Urothelium cell line (cell line): ENCODE results near the gene KCNIP1.
"Not testable (repeated sequence)": the region's sequence is repeated elsewhere in the genome, so short reads cannot be mapped to it uniquely, and the experiment has no call there.

Experiments used
- DNase-seq: peaks from one replicate; pipeline ENCODE4 v3.0.0; 2011; ENCODE audit warnings: low spot score, mixed read lengths
- FAIRE-seq: peaks from 2 replicates; lab custom pipeline; 2011; peaks lifted over from hg19 to GRCh38; lab: Jason Lieb, UNC

Gene KCNIP1

GRCh38 chr5:170761708-170762066, 257.9 kb downstream of the KCNIP1 start:
- FAIRE-seq, result no peak
- DNase-seq, result no peak

GRCh38 chr5:170762298-170762697, 258.5 kb downstream of the KCNIP1 start:
- not testable (repeated sequence) for FAIRE-seq, DNase-seq

GRCh38 chr5:170765868-170766267, 262.0 kb downstream of the KCNIP1 start:
- not testable (repeated sequence) for DNase-seq, FAIRE-seq

- FAIRE-seq (no peak), DNase-seq (no peak)
These were observed 265.4 kb downstream of the KCNIP1 start for GRCh38 chr5:170769246-170769645.

GRCh38 chr5:170769898-170770416, 266.1 kb downstream of the KCNIP1 start:
- FAIRE-seq (no peak), DNase-seq (no peak)

GRCh38 chr5:170771496-170771895, 267.7 kb downstream of the KCNIP1 start:
- no peak for FAIRE-seq
- DNase-seq, result no peak

GRCh38 chr5:170773024-170773985, 269.5 kb downstream of the KCNIP1 start:
- FAIRE-seq (no peak), DNase-seq (no peak)

- no peak for FAIRE-seq
- DNase-seq, result no peak
These were observed 271.0 kb downstream of the KCNIP1 start for GRCh38 chr5:170774831-170775230.

GRCh38 chr5:170781946-170782345, 278.1 kb downstream of the KCNIP1 start:
- DNase-seq, result no peak
- FAIRE-seq, result no peak

- FAIRE-seq (no peak), DNase-seq (no peak)
These were observed 278.6 kb downstream of the KCNIP1 start for GRCh38 chr5:170782438-170782837.

GRCh38 chr5:170783498-170784247, 279.9 kb downstream of the KCNIP1 start, which contains the start of gene GABRP:
Gene GABRP (plus strand): TSS chr5:170783725. CDS start chr5:170788616, 4,891 bp downstream.
- DNase-seq (no peak), FAIRE-seq (no peak)

- FAIRE-seq (no peak), DNase-seq (no peak)
These were observed 281.6 kb downstream of the KCNIP1 start for GRCh38 chr5:170785416-170785815.
